AML-193 (cell line): ENCODE measurements around the gene ILK.
A peak's percentile ranks its signal among the peaks of the same experiment; 100 is the strongest.

Experiments used
- DNase-seq, 2 experiments: peaks; one replicate each; lab custom pipeline; 2025; lab: John Stamatoyannopoulos, UW

The ILK gene

DNA sequence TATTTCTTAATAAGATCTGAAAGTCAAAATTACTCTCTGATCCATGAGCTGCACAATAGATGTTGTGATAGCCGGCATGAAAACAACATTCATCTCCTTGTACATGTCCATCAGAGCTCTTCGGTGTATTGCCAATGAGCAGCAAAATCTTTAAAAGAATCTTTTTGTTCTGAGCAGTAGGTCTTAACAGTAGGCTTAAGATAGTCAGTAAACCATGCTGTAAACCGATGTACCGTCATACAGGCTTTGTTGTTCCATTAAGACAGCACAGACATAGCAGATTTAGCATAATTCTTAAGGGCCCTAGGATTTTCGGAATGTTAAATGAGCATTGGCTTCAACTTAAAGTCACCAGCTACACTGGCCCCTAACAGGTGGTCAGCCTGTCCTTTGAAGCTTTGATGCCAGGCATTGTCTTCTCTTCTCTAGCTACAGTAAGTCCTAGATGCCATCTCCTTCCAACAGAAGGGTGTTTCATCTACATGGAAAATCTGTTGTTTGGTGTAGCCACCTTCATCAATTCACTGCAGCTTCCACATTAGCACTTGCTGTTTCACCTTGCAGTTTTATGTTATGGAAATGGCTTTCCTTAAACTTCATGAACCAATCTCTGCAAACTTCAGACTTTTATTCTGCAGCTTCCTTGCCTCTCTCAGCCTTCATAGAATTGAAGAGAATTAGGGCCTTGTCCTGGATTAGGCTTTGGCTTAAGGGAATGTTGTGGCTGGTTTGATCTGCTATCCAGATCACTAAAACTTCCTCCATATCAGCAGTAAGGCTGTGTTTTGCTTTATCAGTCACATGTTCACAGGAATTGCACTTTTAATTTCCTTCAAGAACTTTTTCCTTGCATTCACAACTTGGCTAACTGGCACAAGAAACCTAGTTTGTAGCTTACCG lies 28.5 kb upstream of the ILK start:
- DNase-seq = no peak

DNA sequence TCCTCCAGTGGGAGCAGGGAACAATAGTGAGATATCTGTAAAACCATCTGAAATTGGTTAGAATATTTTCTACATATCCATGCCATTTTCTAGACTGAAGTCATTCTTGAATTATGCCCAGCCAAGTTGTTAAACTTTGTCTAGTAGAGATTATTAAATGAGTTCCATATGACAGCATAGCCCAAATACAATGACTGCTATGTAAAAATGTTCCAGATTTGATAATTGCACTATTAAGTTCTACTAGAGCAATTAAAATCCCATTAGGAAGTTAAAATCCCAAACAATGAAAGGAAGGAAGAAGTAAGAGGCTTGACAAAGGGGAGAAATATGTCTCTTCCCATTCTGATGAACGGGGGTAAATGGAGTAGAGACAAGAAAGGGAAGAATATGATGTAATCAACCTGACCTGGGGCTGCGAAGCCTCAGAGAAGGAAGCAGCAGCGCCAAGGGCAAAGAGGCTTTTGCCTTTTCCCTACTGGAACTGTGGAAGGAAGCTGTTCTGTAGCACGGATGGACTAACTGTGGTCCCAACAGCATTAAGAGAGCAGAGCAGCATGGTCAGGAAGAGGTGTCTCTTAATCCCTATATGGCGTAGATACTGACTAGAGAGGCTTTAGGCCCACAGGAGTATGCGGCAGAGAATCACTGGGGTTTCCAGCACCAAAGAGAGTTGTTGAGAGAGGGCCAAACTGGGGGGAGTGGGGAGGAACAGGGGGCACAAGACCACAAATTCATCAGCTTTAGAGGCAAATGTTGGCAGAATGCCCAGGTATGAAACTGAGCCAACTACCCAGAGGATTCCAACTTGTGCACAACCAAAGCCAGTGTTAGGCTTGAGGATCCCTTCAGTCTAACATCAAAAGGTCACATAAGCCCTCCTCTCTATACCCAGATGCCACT lies 26.9 kb upstream of the ILK start:
- no peak for DNase-seq

DNA sequence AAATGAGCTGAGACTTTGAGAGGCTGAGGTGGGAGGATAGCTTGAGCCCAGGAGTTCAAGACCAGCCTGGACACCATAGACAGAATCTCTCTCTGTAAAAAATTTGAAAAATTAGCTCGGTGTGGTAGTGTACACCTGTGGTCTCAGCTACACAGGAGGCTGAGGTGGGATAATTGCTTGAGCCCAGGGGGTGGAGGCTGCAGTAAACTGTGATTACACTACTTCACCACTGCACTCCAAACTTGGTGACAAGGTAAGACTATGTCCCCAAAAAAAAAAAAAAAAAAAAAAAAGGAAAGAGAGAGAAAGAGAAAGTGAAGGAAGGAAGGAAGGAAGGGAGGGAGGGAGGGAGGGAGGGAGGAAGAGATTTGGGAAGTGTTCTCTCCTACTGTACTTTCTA lies 25.4 kb upstream of the ILK start:
- no peak for DNase-seq

DNA sequence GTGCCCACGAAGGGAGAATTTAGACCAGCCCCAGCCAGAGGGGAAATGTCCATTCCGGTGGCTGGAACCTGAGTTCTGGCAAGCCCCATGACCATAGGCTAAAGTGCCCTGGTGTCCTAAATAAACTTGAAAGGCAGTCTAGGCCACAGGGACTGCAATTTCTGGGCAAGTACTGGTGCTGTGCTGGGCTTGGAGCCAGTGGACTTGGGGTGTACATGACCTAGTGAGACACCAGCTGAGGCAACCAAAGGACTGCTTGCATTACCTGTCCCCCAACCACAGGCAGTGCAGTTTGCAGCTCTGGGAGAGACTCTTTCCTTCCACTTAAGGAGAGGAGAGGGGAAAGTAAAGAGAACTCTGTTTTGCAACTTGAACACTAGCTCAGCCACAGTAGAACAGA lies 23.9 kb upstream of the ILK start:
- DNase-seq = no peak

DNA sequence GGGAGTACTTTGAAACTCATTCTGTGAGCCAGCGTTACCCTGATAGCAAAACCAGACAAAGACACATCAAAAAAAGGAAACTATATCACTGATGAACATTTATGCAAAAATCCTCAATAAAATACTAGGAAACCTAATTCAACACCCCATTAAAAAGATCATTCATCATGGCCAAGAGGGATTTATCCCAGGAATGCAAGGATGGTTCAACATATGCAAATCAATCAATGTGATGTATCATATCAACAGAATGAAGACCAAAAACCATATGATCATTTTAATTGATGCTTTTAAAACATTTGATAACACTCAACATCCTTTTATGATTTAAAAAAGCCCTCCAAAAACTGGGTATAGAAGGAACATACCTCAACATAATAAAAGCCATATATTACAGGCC lies 20.0 kb upstream of the ILK start:
- no peak for DNase-seq

DNA sequence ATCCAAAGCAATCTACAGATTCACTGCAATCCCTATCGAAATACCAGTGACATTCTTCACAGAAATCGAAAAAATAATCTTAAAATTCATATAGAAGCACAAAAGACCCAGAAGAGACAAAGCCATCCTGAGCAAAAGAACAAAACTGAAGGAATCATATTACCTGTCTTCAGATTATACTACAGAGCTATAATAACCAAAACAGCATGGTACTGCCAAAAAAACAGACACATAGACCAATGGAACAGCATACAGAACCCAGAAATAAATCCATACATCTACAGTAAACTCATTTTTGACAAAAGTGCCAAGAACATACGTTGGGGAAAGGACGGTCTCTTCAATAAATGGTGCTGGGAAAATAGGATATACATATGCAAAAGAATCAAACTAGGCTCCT lies 19.0 kb upstream of the ILK start:
- DNase-seq = no peak

DNA sequence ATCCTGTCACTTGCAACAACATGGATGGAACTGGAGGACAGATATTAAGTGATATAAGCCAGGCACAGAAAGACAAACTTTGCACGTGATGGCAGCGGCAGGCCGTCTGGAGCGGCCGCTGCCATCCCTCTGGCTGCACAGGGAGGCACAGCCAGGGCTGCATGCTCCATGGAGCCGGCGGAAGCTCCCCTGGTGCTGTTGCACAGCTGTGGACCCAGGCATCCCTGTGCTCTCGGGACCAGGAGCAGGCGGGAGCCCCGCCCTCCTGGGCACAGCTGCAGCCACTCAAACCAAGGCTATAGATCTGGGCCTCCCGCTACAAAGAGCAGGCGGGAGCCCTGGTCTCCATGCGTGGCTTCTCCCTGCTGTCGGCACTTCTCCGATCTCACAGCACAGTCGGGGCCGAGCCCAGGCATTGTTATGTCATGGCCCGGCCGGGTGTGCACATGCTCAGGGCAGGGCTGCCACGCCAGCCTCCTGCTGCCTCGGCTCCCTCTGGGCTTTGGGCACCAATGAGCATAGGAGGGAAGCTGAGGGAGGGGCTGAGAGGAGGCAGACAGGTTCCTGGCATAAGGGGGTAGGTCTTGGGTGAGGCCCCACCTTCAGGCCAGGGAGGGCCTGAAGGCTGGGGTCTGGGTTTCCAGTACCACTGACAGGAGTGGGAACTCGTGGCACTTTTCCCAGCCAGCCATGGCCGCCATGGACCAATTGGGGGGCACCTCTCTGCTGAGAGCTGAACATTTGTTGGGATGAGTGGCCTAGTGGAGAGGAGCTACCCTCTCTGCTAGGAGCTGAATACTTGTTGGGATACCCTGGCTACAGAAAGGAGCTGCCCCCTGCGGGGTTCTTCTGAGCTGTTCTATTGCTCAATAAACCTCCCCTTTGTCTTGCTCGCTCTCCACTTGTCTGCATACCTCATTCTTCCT lies 16.9 kb upstream of the ILK start:
- DNase-seq = no peak

DNA sequence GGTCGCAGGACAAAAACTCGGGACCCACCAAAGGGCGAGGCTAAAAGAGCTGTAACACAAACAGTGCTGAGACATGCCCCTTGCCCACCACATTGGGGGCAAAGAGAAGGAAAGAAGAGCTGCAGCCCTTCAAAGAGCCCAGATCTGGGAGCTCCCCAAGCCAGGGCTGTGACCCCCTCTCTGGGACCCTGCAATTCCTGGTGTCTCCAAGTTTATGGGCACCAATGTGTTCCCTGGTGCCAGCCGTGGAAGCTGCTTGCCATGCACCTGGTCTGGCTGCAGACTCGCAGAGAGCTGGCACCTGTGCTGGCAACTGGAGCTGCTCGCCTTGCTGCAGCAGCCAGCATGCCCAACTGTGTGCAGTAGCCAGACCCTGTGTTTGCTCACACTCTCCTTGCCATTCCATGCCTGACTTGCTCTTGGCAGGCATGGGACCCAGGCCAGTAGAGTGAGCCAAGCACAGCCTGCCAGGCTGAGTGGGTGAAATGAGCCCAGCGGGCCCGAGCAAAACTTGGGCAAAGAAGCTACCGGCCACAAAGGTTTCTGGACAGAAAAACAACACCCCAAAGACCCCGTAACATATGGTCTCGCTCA lies 16.1 kb upstream of the ILK start:
- DNase-seq = no peak

DNA sequence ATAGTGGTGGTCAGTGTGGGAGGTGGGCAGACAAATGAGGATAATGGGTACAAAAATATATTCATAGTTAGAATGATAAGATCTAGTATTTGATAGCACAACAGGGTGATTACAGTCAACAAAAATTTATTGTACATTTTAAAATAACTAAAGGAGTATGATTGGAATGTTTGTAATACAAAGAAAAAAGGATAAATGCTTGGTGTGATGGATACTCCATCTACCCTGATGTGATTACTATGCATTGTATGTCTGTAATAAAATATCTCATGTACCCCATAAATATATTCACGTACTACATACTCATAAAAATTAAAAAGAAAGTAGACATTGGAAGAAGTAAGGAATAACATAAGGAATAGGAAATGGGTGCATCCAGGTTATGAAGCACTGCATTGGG lies 15.6 kb upstream of the ILK start:
- DNase-seq = no peak

DNA sequence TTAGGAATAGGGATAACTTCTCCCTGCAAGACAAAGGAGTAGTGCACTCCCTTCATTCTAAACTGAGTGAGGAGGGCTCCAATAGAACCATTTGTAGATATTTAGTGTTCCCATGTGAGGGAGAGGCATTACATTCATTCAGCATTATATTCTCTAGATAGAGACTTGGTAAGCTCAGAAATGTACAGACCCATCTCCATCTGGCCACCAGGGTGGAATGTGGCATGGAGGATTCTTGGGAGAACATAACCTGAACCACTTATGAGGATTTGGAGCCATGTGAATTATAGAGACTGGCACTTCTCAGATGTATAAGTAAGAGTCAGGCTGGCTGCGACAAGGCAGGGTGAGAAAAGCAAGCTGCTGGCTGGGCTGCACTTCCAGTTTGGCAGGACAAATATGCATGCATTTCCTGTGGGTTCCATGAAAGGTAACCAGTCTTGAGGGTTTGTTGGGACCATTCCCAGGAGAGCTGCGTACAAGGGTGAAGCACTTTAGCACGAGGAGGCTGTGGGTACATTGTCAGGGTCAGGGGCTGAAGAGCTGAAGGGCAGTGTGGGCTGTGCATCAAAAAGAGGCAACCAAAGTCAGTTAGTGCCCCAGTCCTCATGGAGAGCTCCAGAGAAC lies 9.3 kb upstream of the ILK start:
- DNase-seq = no peak

DNA sequence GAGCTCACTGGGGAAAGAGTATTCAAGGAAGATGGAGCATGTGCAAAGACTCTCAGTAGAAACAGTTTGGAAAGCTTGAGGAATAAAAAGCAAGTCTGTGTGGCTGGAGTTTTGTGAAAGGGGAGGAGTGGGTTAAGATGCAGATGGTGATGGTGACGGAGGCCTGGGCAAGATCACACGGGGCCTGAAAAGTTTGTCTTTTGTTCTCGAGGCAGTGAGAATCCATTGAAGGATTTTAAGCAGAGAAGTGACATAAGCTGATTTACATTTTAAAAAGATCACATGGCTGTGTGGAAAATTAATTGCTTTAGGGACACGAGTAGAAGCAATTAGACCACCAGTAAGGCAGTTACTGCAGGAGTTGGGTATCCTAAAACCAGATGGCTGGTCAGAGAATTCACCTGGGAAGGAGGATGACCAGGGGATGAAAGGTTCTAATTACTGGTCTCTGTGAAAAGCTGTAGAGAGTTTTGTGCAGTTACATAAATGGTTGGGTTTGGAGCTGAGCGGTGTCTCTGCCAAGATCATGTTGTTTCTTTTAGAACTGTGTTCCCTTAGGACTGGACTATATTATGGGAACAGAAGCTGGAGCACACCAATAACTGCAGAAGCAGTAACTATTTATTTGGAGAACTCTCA lies 7.2 kb upstream of the ILK start:
- DNase-seq = no peak

DNA sequence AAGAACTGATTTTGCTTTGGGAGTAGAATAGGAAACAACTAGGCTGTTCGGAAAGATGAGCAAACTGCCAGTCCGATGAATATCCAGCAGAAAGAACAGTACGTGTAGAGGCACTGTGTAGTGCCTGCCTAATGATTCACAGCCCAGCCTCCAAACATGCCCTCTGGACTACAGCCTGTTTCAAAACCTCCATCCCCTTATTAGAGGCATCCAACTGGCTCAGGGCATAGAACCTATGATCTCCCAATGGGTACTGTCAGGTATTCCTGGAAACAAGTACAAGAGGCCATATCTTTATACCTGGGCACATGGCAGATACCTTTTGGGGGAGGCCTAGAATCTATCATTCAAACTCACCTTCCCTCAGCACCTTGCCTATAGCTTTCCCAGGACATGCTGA lies 5.0 kb upstream of the ILK start:
- no peak for DNase-seq

DNA sequence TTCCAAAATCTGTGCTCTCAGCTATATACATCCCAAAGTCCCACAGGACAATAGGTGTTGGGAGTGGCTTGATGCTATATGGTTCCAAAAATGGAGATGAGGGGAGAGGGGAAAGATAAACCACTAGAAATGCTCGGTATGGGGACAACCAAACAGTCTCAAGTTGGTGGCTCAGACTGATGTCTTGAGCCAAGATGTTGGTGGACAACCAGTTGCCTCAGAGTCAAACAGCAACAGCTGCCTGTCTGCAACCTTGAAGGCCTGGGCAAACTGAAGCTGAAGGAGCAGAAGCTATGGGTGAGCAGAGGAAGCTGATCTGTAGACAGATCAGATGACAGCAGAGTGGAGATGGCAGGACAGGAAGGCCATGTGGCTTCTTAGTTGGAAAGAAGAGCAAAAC lies 4.1 kb upstream of the ILK start:
- no peak for DNase-seq

DNA sequence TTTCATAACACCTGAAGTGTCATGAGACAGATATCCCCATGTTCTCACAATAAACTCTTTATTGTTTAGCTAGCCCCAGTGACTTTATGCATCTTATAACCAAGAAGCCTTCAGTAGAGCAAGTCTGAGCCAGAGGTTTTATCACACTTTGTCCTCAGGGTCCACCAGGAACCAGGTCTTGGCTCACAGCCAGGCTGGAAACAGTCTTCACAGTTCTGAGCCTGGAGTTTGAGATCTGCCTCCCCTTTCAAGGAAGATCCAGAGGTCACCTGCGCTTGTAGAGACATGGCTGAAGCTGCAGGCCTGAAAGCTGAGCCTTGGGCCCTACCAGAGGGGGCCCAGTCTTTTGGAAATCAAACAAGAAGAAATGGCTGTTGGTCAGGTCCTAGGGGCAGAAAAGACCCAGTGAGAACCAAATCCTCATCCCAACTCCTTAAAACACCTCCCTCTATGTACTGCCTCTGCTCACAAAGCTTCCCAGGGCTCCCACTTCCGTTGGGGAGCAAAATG lies 3.6 kb upstream of the ILK start:
- DNase-seq = no peak

DNA sequence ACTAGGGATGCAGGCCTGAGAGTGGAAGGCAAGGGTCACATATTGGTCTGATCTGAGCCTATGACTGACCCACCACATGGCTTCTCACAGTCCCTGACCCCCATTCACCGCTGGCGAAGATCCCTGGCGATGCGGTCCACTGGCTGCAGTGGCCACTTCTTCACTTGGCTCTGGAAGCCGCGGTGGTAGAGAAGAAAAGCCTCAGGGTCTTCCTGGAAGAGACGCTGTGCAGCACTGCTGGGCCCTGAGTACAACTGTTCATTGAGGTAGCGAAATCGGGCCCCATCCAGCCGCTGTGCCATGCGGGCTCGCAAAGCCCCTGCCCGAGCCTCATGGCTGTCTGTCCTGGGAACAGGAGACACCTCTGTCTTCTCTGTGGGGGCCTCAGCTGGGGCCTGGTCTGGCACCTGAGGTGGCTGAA lies 2.5 kb upstream of the ILK start:
- no peak for DNase-seq

DNA sequence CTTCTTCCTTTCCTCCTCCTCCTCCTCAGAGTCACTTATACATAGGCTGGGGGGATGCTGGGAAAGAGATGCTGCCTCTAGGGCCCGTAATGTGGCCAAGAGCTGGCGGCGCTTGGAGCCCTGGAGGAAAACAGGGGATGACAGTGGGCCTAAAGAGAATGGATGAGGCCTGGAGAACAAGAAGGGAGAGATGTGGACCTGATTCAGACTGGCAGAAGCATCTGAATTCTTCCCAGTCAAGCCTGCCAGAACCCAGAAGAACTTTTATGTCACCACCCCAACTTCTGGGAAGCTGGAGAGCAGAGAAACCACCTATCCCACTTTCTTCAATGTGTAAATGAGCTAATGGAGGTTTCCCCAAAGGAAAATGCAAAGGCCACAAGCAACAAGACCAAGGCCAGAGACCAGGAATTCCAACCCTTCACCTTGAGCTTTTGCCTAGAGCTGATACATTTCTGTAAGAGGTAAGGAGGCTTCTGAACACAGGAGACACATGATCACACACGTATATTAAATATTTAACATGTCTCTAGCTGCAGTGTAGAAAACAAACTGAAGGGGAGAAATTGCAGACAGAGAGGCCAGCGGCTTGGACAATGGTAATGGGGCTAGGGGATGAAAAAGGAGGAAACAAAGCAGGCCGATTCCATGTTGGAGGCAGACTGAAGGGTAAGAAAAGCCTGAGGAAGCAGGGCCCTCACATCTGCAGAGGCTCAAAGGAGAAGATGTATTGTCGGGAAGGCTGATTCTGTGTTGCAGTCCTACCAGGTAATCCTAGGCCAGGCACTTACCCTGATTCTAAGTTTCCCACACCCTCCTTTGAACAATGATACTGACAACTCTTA lies 1.3 kb upstream of the ILK start:
- no peak for DNase-seq

DNA sequence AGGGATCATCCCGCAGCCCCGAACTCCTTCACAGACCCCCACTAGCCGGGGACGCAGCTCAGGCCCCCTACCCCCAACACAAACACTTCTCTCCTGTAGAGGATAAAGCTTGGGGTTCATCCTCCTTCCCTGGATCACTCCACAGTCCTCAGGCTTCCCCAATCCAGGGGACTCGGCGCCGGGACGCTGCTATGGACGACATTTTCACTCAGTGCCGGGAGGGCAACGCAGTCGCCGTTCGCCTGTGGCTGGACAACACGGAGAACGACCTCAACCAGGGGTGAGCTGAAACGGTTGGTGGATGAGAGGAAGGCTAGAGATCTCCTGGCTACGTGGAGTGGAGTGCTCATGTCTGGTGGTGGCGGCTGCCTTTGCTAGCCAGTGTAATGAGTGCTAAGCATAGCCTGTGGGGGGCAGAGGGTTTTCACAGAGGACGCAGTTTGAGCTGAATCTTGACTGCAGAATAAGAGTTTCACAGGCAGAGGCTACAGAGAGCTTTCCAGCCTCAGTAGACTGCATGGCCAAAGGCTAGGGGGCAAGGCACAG lies 580 bp downstream of the ILK start:
- DNase-seq = peak; percentile 40 to 58

DNA sequence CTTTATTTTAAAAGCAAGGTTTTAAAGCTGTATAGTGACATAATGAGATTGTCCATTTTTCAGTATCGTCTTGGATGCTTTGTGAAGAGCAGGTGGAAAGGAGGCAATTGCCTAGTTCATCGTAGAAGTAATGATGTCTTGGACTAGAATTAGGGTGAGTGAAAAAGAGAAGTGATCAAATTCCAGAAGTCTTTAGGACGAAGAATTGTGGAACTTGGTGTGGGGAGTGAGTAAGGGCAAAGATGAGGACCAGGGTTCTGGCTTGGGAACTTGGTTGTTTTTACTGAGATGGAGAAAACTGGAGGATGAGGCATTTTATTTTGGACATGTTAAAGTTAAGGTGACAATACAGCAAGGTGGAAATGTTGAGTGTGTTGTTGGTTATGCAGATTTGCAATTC lies 1.2 kb downstream of the ILK start:
- peak in 1 of 2 experiments; percentile 8 for DNase-seq
